ENCODE data around the gene C1QL1.

C1QL1 gene

DNA sequence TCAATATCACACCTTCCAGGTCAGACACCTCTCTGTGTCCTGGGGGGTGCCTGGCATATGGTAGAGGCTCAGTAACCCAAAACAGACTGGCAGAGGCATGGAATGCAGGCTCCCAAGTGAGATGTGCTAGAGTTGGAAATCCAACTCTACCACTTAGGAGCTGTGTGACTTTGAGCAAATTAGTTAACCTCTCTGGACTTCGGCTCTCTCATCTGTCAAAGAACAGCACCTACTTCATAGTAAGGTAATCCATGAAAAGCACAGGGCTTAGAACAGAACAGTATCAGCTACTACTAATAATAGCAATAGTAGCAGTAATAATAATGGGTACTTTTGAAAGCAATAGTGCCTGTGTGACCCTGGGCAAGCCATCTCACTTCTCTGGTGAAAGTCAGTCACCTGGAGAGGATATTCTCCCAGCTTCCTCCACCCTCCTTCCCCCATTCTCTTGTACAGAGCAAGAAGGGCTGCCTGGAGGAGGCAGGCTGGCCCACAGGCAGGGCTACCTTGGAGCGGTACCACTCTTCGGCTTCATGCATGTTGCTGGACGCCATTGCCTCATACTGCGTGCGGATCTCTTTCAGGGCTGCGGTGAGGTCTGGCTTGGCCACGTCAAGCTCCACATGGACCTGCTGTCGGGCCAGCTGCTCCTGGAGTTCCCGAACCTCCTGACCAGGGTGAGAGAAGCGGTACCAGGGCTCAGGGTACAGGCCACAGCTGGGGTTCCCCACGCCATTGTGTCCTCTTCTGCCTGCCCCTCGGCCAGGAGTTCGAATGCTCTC is 55.1 kb downstream of the C1QL1 start:
- FAIRE-seq = no peak

DNA sequence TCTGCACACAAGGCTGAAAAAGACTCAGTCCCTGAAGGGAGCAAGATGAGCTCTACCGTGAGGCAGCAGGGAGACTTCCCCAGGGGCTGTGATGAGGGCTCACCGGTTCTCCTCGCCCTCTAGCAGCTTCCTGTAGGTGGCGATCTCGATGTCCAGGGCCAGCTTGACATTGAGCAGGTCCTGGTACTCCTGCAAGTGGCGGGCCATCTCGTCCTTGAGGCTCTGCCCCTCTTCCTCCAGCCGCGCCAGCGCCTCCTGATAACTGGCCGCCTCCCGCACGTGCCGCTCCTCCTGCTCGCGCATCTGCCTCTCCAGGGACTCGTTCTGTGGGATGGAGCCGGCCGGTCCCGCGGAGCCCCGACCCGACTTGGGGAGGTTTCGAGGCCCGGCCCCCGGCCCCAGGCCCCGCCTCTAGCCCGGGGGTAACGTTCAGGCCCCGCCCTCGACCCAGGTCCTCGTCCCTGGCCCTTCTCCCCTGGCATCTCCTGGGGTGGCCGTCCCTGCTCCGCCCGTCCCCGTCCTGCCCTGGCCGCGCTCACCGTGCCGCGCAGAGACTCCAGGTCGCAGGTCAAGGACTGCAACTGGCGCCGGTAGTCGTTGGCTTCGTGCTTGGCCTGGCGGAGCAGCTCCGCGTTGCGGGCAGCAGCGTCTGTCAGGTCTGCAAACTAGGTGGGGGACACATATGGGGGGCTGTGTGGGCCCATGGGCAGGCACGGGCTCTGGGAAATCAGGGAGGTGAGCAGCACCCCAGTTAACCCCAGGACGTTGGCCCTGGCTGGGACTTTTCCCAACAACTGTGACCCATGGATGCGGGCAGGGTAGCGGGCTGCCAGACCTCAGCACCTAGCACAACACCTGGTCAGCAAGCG is 56.7 kb downstream of the C1QL1 start:
- FAIRE-seq = no peak

DNA sequence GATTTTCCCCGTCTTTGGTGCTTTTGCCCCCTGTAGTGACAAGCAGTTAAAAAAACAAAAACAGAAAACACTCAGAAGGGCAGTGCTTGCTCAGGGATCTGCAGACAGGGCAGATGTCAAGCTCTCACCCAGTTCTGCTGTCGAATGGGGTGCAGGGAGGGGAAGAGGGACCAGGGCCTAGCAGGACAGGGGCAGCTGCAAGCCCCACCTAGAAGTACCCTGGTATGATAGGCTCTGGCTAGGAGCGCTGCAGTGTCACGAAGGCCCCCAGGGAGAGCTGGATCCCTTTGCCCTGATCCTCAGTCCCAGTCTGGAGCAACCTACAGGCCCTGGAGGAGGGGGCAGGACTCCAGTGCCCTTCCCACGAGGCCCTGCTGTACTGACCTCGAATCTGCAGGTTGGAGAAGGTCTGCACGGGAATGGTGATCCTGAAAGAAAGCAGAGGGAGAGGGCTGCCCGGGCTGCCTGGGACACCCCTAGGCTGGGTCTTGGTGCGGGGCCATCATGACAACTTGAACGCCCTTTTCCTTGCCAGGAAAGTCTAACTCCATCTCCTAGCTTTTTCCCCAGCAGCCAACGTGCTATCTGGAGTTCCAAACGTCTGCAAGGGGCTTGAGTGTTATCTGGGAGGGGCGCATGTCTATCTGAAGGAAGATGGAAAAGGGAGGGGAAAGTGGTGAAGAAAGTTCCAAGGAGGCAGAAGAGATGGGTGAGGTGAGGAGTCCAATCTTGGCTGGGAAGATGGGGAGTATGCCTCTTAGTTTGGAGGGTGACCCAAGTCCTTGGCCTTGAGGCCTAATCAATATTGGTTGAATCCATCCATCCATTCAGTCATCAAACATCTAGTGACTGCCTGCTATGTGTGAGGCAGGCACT is 57.6 kb downstream of the C1QL1 start:
- no peak for FAIRE-seq

Data from G401.6 (cell line).